Activated CD4-positive, alpha-beta T cell treated with anti-CD3 and anti-CD28 coated beads, Interleukin-2, amount 50 U/mL, for 4 hours (primary cell): ENCODE measurements around the gene LRRC37B.
"Not testable (repeated sequence)": the region's sequence is repeated elsewhere in the genome, so short reads cannot be mapped to it uniquely, and the experiment has no call there.

Experiments used
- DNase-seq, 2 experiments: peaks; one replicate each; pipeline ENCODE4 v3.0.0-alpha.2; 2020

LRRC37B gene

GRCh38 chr17:32042266-32042665, 35.1 kb downstream of the LRRC37B start:
- not testable (repeated sequence) for DNase-seq

GRCh38 chr17:32045611-32046010, 38.4 kb downstream of the LRRC37B start:
- DNase-seq, result not testable (repeated sequence)

- DNase-seq, result not testable (repeated sequence)
Observed at GRCh38 chr17:32047663-32048062, 40.5 kb downstream of the LRRC37B start.

GRCh38 chr17:32054985-32055384, 47.8 kb downstream of the LRRC37B start:
- DNase-seq, result not testable (repeated sequence)

GRCh38 chr17:32055425-32055824, 48.2 kb downstream of the LRRC37B start:
- DNase-seq, result not testable (repeated sequence)

- not testable (repeated sequence) for DNase-seq
Observed at GRCh38 chr17:32056500-32056899, 49.3 kb downstream of the LRRC37B start.

- not testable (repeated sequence) for DNase-seq
Observed at GRCh38 chr17:32057460-32058105, 50.4 kb downstream of the LRRC37B start.

- DNase-seq, result not testable (repeated sequence)
Observed at GRCh38 chr17:32060695-32061094, 53.5 kb downstream of the LRRC37B start.

GRCh38 chr17:32061840-32062239, 54.7 kb downstream of the LRRC37B start:
- DNase-seq, result not testable (repeated sequence)

- DNase-seq, result not testable (repeated sequence)
Observed at GRCh38 chr17:32064091-32064490, 56.9 kb downstream of the LRRC37B start.

GRCh38 chr17:32066123-32066680, 59.0 kb downstream of the LRRC37B start:
- not testable (repeated sequence) for DNase-seq

GRCh38 chr17:32066863-32067642, 59.9 kb downstream of the LRRC37B start:
- DNase-seq, result peak; percentile 45 to 48

- not testable (repeated sequence) for DNase-seq
Observed at GRCh38 chr17:32069067-32069466, 61.9 kb downstream of the LRRC37B start.

GRCh38 chr17:32071961-32072360, 64.8 kb downstream of the LRRC37B start:
- DNase-seq, result not testable (repeated sequence)

GRCh38 chr17:32073131-32073530, 65.9 kb downstream of the LRRC37B start:
- DNase-seq, result not testable (repeated sequence)

- peak; percentile 44 to 45 for DNase-seq
Observed at GRCh38 chr17:32079753-32080152, 72.6 kb downstream of the LRRC37B start.

GRCh38 chr17:32083550-32083979, 76.4 kb downstream of the LRRC37B start:
- DNase-seq, result not testable (repeated sequence)

GRCh38 chr17:32084003-32084941, 77.1 kb downstream of the LRRC37B start:
- DNase-seq, result not testable (repeated sequence)

- not testable (repeated sequence) for DNase-seq
Observed at GRCh38 chr17:32084942-32085829, 78.0 kb downstream of the LRRC37B start.

GRCh38 chr17:32086833-32087232, 79.7 kb downstream of the LRRC37B start:
- not testable (repeated sequence) for DNase-seq

- DNase-seq, result not testable (repeated sequence)
Observed at GRCh38 chr17:32092062-32092461, 84.9 kb downstream of the LRRC37B start.
